GM21619 (cell line): Measurements from ENCODE around the gene XG.

Experiments used
- ATAC-seq: cut with Tn5 transposase; IDR thresholded peaks from one replicate; pipeline ENCODE4 v1.9.1; 2021; ENCODE audit not compliant: unreplicated experiment

The XG gene

GRCh38 chrX:2812161-2812907 lies 60.5 kb downstream of the XG start:
- peak; percentile 65 for ATAC-seq

DNA sequence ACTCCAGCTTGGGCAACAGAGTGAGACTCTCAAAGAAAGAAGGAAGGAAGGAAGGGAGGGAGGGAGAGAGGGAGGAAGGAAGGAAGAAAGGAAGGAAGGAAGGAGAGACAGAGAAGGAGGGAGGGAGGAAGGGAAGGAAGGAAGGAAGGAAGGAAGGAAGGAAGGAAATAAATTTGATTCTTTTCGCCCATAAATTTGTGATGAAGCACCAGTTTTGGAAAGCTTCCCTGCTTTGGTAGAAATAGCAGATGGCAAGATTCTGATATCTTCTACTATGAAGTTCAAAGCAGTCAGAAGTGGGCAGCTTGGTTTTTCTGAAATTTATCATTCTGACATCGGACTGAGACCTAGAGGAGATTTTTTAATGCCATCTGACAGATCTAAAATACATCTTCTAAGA lies 65.2 kb downstream of the XG start:
- no peak for ATAC-seq

- no peak for ATAC-seq
Observed at GRCh38 chrX:2819345-2820135, 67.7 kb downstream of the XG start.

DNA sequence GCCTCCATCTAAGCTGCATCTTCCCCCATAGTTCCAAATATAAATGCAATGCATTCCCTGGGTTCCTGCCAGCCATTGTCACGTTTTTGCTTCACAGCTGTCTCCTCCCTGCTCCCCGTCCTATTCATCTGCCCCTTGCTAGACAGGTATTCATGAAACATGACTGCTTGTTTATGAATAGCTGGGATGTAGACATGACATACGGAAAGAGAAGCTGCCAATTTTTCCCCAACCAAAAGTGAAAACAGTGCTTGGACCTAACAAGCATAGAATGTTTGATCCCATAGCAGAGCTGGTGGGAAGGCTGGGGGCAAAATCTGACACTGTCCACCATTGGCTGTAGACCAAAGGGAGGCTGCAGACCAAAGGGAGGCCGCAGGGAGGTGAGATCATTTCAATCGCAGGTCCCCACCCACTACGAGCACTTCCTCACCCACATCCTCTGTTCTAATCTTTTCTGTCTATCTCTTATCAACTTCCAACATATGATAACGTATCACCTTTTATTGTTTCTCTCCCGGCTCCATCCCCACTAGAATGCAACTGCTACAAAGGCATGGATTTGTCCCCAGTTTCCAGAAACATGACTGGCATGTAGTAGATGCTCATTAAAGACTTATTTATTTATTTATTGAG lies 68.4 kb downstream of the XG start:
- ATAC-seq = no peak

- ATAC-seq = no peak
Observed at GRCh38 chrX:2823795-2824386, 72.1 kb downstream of the XG start.

DNA sequence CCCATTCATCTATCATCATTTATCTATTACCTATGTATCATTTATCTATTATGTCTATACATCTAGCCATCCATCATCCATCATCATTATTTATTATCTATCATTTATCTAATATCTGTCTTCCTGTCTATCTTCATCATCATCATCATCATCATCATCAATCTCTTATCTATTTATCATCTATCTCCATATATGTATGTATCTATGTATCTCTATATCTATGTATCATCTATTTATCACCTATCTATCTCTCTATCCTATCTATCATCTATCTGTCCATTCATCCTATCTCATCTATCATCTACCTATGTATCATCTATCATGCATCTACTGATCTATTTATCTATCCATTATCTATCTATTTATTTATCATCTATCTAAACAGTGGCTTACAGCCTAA lies 73.0 kb downstream of the XG start:
- no peak for ATAC-seq

- ATAC-seq = no peak
Observed at GRCh38 chrX:2828344-2828958, 76.6 kb downstream of the XG start, which contains the start of gene GYG2. Gene GYG2 (plus strand): TSS chrX:2828930. CDS start chrX:2830189, 1,259 bp downstream.

GRCh38 chrX:2828959-2829411 lies 77.1 kb downstream of the XG start:
- no peak for ATAC-seq

DNA sequence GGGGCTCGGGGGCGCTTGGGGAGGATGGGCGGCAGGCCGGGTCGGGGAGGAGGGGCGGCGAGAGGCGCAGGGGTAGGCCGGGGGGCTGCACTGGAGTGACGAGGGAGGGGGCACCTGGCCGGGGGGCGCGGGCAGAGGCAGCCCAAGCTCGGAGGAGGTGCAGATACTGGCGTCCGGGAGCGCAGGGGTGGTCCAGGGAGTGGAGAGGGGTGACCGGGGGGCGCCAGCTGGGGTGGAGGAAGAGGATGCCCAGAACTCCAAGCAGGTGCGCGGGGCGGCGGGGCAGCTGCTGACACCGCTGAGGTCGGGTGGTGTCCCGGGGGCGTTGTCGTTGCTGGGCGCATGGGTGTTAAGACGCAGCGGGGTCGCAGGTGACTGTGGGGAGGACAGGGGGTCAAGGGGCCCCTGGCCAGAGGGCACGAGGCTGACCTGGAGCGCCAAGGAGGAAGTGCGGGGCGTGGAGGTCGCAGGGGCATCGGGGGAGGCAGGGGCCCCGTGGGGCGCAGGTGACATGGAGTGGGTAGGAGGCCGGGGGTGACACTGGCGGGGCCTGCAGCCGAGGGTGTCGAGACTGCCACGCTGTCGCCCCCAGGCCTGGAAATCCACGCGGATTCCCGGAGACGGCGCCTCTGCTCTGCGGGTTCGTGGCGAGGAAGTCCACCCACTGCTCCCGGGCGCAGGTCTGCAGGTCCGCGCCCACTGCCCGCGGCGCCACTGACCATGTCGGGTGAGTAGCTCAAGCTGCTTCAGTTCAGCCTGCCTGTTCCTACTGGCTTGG lies 77.8 kb downstream of the XG start:
- no peak for ATAC-seq

- no peak for ATAC-seq
Observed at GRCh38 chrX:2831471-2832228, 79.8 kb downstream of the XG start.

DNA sequence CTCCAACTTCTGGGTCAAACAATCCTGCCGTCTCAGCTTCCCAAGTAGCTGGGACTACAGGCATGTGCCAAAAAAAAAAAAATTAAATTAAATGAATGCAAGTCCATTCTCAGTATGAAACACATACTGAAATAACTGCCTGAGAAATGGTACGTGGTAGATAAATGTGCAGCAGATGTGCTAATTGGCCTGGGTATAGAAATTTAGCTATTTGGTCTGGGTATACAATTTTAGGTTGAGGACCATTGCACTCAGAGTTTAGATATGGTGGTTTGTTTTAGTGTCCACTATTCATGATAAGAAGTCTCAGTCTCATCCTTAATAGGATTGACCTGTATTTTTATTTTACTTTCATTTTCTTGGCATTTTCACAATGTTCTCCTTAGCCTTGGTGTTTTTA lies 86.1 kb downstream of the XG start:
- no peak for ATAC-seq

DNA sequence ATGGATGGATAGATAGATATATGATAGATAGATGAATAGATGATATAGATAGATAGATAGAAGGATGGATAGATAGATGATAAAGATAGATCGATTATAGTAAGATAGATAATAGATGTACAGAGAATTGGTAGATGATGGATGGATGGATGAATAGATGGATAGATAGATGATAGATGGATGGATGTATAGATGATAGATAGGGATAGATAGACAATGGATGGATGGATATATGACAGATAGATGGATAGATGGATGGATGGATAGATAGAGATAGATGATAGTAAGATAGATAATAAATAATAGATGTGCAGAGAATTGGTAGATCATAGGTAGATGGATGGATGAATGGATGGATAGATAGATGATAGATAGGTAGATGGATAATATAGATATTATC lies 89.1 kb downstream of the XG start:
- ATAC-seq = no peak

DNA sequence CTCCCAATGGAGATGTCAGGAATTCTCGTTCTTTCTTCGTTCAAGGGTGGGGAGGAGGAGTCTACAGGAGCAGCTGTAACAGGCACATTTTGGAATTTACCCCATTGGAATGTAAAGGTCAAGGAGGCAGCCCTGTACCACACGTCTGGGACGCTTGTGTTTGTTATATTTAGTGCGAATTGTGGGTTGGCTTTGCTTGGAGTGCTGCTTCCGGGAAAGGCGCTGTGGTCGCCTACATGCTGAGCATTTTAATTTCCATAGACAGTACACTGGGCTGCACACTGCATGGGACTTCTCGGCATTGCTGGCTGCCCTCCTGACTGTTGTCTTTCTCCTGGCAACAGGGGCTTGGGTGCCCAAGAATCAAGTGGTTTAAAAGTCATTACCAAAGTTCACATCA lies 89.7 kb downstream of the XG start:
- ATAC-seq = no peak

DNA sequence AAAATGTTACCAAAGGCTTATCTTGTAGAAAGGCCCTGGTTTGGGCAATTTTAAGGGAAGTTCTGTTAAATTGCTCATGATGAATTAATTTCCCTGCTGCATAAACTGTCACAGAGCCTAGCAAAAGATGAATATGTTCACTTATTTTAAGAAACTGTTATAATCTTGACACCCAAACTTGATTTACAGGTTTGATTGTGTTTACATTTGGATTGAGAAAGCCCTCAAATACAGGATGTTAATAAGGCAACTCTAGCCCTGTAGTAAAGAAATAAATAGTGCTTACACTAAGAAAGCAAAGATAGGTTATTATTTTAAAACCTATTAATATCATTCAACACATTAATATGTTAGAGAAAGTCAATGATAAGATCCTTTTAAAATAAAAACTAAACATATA lies 95.2 kb downstream of the XG start:
- no peak for ATAC-seq

DNA sequence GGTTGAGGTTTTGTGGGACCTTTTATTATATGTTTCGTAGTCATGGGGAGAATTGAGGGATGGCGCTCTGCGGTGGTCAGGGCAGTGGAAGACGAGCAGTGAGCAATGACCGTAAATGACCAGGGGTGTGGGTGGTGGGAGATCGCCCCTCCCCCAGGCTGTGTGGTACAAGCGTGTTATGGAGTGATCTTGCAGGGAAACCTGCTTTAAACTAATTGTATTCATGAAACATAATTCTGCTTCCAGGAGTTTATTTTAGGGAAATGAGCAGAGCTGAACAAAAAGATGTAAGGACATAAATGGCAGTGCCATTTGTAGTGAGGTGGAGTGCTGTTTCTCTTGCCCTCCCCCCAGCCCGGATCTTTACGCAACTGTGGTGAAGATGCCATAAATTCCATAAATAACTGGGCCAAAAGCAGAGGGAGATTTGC lies 97.0 kb downstream of the XG start:
- ATAC-seq = no peak

GRCh38 chrX:2854918-2855317 lies 103.1 kb downstream of the XG start:
- no peak for ATAC-seq

- no peak for ATAC-seq
Observed at GRCh38 chrX:2855761-2856160, 103.9 kb downstream of the XG start.

GRCh38 chrX:2857566-2857965 lies 105.7 kb downstream of the XG start:
- ATAC-seq = no peak

DNA sequence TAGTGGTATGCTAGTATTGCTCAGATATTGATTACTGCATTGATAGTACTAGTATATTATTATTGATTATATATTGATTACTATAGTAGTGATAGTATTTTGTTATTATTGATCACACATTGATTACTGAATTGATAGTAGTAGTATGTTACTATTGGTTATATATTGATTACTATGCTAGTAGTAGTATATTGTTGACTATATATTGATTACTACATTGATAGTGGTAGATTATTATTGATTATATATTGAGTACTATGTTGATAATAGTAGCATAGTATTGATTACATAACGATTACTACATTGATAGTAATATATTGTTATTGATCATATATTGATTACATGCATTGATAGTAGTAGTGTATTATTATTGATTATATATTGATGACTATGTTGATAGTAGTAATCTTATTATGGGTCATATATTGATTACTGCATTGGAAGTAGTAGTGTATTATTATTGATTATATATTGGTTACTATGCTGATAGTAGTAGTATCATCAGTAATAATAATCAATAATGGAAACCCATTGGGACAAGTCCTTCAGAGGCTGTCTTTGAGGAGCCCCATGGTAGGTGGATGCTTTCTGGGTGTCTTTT lies 107.5 kb downstream of the XG start:
- no peak for ATAC-seq
